ENCODE results near the gene SUPT7L. TPM values are rescaled to one million over a fixed set of nuclear protein-coding genes. Genes with fewer than 3 reads are reported as not detected.

Gene SUPT7L
- total RNA-seq, 1 donor: 38.4 TPM

DNA sequence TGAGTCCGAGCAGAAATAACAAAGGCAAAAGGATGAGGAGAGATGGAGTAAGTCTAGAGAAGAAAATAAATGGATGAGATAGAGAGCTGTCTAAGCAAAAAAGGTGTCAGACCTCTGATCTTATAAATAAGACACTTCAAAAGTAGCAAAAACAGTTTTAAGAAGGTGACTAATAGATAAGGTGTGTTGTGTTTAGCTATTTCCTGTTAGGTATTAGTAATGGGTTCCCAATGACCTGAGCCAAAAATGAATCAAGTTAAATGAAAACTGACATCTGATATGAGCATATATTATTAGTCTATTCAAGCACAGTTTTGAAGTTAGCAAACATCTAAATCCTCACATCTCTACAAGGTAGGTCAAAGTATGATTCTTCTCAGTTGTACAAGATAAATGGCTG, 10.6 kb downstream of the SUPT7L start:
- H3K4me3 ChIP-seq (ENCODE audit: low read depth, low read length): no peak overlapping the region
- TF ChIP-seq, protein P1, sequence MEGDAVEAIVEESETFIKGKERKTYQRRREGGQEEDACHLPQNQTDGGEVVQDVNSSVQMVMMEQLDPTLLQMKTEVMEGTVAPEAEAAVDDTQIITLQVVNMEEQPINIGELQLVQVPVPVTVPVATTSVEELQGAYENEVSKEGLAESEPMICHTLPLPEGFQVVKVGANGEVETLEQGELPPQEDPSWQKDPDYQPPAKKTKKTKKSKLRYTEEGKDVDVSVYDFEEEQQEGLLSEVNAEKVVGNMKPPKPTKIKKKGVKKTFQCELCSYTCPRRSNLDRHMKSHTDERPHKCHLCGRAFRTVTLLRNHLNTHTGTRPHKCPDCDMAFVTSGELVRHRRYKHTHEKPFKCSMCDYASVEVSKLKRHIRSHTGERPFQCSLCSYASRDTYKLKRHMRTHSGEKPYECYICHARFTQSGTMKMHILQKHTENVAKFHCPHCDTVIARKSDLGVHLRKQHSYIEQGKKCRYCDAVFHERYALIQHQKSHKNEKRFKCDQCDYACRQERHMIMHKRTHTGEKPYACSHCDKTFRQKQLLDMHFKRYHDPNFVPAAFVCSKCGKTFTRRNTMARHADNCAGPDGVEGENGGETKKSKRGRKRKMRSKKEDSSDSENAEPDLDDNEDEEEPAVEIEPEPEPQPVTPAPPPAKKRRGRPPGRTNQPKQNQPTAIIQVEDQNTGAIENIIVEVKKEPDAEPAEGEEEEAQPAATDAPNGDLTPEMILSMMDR (IDR thresholded peaks at IDR 0.05; ENCODE audit: insufficient read depth, low read depth, low read length): no peak
- no peak for DNase-seq (ENCODE audit: low read depth)

DNA sequence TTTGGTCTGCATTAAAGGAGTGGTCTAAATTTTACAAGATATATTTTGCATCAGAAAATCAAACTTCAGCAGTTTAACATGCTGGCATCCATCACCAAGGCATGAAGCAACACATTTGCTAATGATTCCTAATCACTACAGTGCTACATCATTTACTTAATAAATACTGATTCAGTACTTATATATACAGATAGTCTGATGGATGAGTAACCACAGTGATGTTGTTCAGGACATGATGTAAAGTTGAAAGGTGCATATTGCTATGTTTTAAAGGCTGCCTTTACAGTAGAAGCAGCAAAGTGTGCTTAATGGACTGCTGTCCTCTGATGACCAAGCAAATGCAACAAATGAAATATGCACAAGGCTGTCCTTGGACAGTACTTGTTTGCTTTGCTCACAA, 11.1 kb downstream of the SUPT7L start:
- no peak for DNase-seq (ENCODE audit: low read depth)
- TF ChIP-seq, protein P1 (IDR thresholded peaks at IDR 0.05; ENCODE audit: insufficient read depth, low read depth, low read length): no peak
- no peak overlapping the region for H3K4me3 ChIP-seq (ENCODE audit: low read depth, low read length)

GRCh38 chr2:27651056-27651455, 12.4 kb downstream of the SUPT7L start:
- no peak for DNase-seq (ENCODE audit: low read depth)
- TF ChIP-seq, protein P1 (IDR thresholded peaks at IDR 0.05; ENCODE audit: insufficient read depth, low read depth, low read length): no peak
- no peak overlapping the region for H3K4me3 ChIP-seq (ENCODE audit: low read depth, low read length)

DNA sequence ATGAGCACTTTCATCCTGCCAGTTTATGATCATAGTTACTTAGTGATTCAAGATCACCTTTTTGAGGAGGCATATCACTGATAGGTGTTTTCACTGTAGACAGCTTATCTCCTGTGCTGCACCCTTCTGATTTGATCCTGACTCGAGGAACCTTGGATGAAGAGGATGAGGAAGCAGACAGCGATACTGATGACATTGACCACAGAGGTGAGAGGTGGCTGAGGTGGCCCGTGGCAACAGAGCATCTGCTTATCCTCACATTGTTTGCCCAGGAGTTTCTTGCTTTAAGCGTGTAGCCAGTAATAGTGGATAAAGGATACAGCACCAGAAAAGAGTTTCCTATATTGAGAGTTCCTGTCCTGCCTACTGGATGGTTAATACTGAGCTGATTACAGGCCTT, 15.7 kb downstream of the SUPT7L start:
- TF ChIP-seq, protein P1 (IDR thresholded peaks at IDR 0.05; ENCODE audit: insufficient read depth, low read depth, low read length): no peak
- no peak overlapping the region for H3K4me3 ChIP-seq (ENCODE audit: low read depth, low read length)
- DNase-seq (ENCODE audit: low read depth): no peak

DNA sequence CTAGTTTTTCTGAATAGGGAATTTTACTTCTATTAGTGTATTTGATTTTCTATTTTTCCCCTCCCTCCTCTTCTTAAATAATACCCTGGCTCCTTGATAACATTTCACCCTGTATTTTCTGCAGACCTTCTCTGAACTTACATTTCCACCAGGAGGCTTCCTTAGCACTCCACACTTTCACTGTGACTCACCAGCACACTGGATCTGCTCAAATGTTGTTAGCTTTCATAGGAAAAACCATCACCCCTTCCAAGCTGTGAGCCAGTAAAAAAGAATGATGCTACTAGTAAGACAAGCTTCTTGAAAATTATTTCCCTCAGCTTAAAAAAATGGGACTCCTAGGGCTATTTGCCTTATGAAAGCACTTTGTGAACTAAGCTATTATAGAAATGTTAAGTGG, 16.1 kb downstream of the SUPT7L start:
- no peak overlapping the region for H3K4me3 ChIP-seq (ENCODE audit: low read depth, low read length)
- DNase-seq (ENCODE audit: low read depth): no peak
- TF ChIP-seq, protein P1 (IDR thresholded peaks at IDR 0.05; ENCODE audit: insufficient read depth, low read depth, low read length): no peak

GRCh38 chr2:27645197-27645596, 18.2 kb downstream of the SUPT7L start:
- no peak overlapping the region for H3K4me3 ChIP-seq (ENCODE audit: low read depth, low read length)
- no peak for DNase-seq (ENCODE audit: low read depth)
- TF ChIP-seq, protein P1 (IDR thresholded peaks at IDR 0.05; ENCODE audit: insufficient read depth, low read depth, low read length): no peak

GRCh38 chr2:27640722-27641245, 22.6 kb downstream of the SUPT7L start:
- TF ChIP-seq, protein P1 (IDR thresholded peaks at IDR 0.05; ENCODE audit: insufficient read depth, low read depth, low read length): no peak
- DNase-seq (ENCODE audit: low read depth): no peak
- no peak overlapping the region for H3K4me3 ChIP-seq (ENCODE audit: low read depth, low read length)
